CD14-positive monocyte (primary cell): ENCODE measurements around the gene MKRN1. TPM values are rescaled to one million over a fixed set of nuclear protein-coding genes. Genes with fewer than 3 reads are reported as not detected.

Experiments
- DNase-seq, 3 donors: peaks; one replicate each; pipeline ENCODE4 v3.0.0-alpha.2; 2011 to 2022
- H2AFZ ChIP-seq: 2 replicates; pipeline ENCODE4 v1.6.0; 2012; ENCODE audit warnings: mild to moderate bottlenecking, low read depth, low read length, inconsistent platforms; ENCODE audit not compliant: insufficient read depth, poor library complexity, severe bottlenecking
- H3K27ac ChIP-seq, 2 donors: 1 replicate in 1 of 2; 2 replicates in 1 of 2; pipeline ENCODE4 v1.5.1; 2012 to 2013; ENCODE audit warnings: low read length in 2 of 2, control low read depth in 1 of 2, inconsistent platforms in 1 of 2, low read depth in 1 of 2, mild to moderate bottlenecking in 1 of 2
- H3K27me3 ChIP-seq, 2 donors: one replicate each; pipeline versions ENCODE4 v1.6.0 to v1.6.1; 2011 to 2013; ENCODE audit warnings: low read length in 2 of 2; ENCODE audit not compliant: control insufficient read depth in 2 of 2, insufficient read depth in 2 of 2
- H3K36me3 ChIP-seq, 2 donors: replicated peaks in 1 of 2; 1 replicate in 1 of 2; 2 replicates in 1 of 2; pipeline versions ENCODE4 v1.5.1 to v1.6.1; 2012 to 2013; ENCODE audit warnings: low read length in 2 of 2, control low read depth in 1 of 2, inconsistent platforms in 1 of 2, mild to moderate bottlenecking in 1 of 2; ENCODE audit not compliant: insufficient read depth in 2 of 2, control insufficient read depth in 1 of 2
- H3K4me1 ChIP-seq, 2 donors: 1 replicate in 1 of 2; 2 replicates in 1 of 2; pipeline versions ENCODE4 v1.5.1 to v1.6.1; 2012 to 2013; ENCODE audit warnings: low read length in 2 of 2, control low read depth in 1 of 2, inconsistent platforms in 1 of 2, mild to moderate bottlenecking in 1 of 2, moderate library complexity in 1 of 2; ENCODE audit not compliant: insufficient read depth in 2 of 2, control insufficient read depth in 1 of 2
- H3K4me2 ChIP-seq: replicated peaks from 2 replicates; pipeline ENCODE3; 2012; ENCODE audit warnings: low read length, moderate library complexity, mild to moderate bottlenecking; ENCODE audit not compliant: poor library complexity, severe bottlenecking; ENCODE audit errors: extremely low read depth
- H3K4me3 ChIP-seq, 3 experiments: fragments of 200-600 bp in 1 of 3; sonication (generic) in 1 of 3; replicated peaks in 1 of 3; 1 replicate in 2 of 3; 2 replicates in 1 of 3; pipeline ENCODE4 v1.5.1; 2011 to 2013; ENCODE audit warnings: low read length in 3 of 3, mild to moderate bottlenecking in 3 of 3, control low read depth in 2 of 3, low read depth in 2 of 3, inconsistent platforms in 1 of 3, moderate library complexity in 1 of 3
- H3K79me2 ChIP-seq: 2 replicates; pipeline ENCODE4 v1.6.0; 2012; ENCODE audit warnings: mild to moderate bottlenecking, control low read depth, inconsistent platforms, low read length, moderate library complexity; ENCODE audit not compliant: insufficient read depth
- H3K9ac ChIP-seq: 2 replicates; pipeline ENCODE4 v1.6.0; 2017; ENCODE audit warnings: low read length, mild to moderate bottlenecking; ENCODE audit not compliant: insufficient read depth, poor library complexity, severe bottlenecking
- H3K9me3 ChIP-seq, 2 donors: replicated peaks in 1 of 2; 1 replicate in 1 of 2; 2 replicates in 1 of 2; pipeline versions ENCODE4 v1.5.1 to v1.6.1; 2012 to 2013; ENCODE audit warnings: low read length in 2 of 2, control low read depth in 1 of 2; ENCODE audit not compliant: control insufficient read depth in 1 of 2, insufficient read depth in 1 of 2
- H4K20me1 ChIP-seq: 2 replicates; pipeline ENCODE4 v1.6.0; 2012; ENCODE audit warnings: mild to moderate bottlenecking, low read length, control low read depth, moderate library complexity; ENCODE audit not compliant: insufficient read depth
- H3K27ac Mint-ChIP-seq, 7 donors: one replicate each; pipeline ENCODE4 v1.8.0; 2020; ENCODE audit warnings: mild to moderate bottlenecking in 7 of 7, mixed read lengths in 7 of 7, moderate library complexity in 6 of 7, inconsistent platforms in 2 of 7
- H3K27me3 Mint-ChIP-seq, 3 donors: one replicate each; pipeline ENCODE4 v1.8.0; 2021 to 2022; ENCODE audit warnings: low read depth in 3 of 3, mild to moderate bottlenecking in 3 of 3, mixed read lengths in 3 of 3, moderate library complexity in 3 of 3, inconsistent platforms in 1 of 3
- H3K36me3 Mint-ChIP-seq, 2 donors: one replicate each; pipeline ENCODE4 v1.8.0; 2020; ENCODE audit warnings: mixed read lengths in 2 of 2, inconsistent platforms in 1 of 2, mild to moderate bottlenecking in 1 of 2
- H3K4me1 Mint-ChIP-seq: one replicate; pipeline ENCODE4 v1.8.0; 2020; ENCODE audit warnings: mild to moderate bottlenecking, mixed read lengths
- H3K4me3 Mint-ChIP-seq, 2 donors: one replicate each; pipeline ENCODE4 v1.8.0; 2020; ENCODE audit warnings: mild to moderate bottlenecking in 2 of 2, mixed read lengths in 2 of 2, moderate library complexity in 1 of 2
- H3K9me3 Mint-ChIP-seq, 7 donors: one replicate each; pipeline ENCODE4 v1.8.0; 2020 to 2022; ENCODE audit warnings: mixed read lengths in 7 of 7, mild to moderate bottlenecking in 6 of 7, moderate library complexity in 6 of 7, inconsistent platforms in 2 of 7
- WGBS: methylation state at CpG from one replicate; pipeline ENCODE4 v1.1.5; 2013; ENCODE audit warnings: missing lambda C conversion rate; ENCODE audit not compliant: insufficient coverage; 5-methylcytosine and 5-hydroxymethylcytosine counted together
- intact Hi-C, 2 donors: fragments of 100-400 bp; cut with micrococcal nuclease; formaldehyde crosslinking; loops; one replicate each; pipeline versions ENCODE4 v1.15.0 to v1.15.1; 2023
- polyA plus RNA-seq, 3 donors: library from polyadenylated mRNA; depleted of rRNA in 1 of 3; unstranded in 2 of 3; stranded (reverse) in 1 of 3; fragments of 300-500 nt in 2 of 3; fragments of >200 nt in 1 of 3; fragmentation: Illumina TruSeq in 2 of 3; gene quantifications; 1 replicate in 2 of 3; 2 replicates in 1 of 3; pipeline ENCODE4 v1.2.3, GENCODE V29; 2012 to 2021
- TF ChIP-seq, protein P1 (sequence below): fragments of 200-600 bp; IDR thresholded peaks from one replicate; pipeline ENCODE4 v1.8.0; 2022; ENCODE audit warnings: antibody characterized with exemption, mild to moderate bottlenecking

The MKRN1 gene
- polyA plus RNA-seq, 3 donors, result 88.4 to 160 (median 127) TPM

DNA sequence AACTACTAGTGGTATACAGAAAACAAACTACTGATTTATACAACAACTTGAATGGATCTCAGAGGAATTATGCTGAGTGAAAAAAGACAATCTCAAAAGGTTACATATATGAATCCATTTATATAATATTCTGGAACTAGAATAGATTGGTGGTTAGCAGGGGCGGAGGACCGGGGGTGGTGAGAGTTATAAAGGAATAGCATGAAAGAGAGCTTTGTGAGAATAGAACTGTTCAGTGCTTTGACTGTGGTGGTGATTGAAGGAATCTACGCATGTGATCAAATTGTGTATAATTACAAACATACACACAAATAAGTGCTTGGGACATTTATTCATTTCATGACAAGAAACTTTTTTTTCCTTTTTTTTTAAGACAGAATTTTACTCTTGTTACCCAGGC is 55.8 kb downstream of the MKRN1 start:
- Mint-ChIP-seq H3K4me3 (no peak overlapping the region), H3K27me3 (peaks cover 4 to 14% (median 13%) of the 10 kb centered on the region in 3 donors), H3K36me3 (no peaks in the 10 kb centered on the region), H3K4me1 (peaks cover 1% of the 10 kb centered on the region), H3K9me3 (no peaks in the 10 kb centered on the region), H3K27ac (no peak overlapping the region)
- DNase-seq, result no peak
- no peak overlapping the region for H3K4me3 ChIP-seq
- no peak overlapping the region for H2AFZ ChIP-seq
- no CpG with 5 or more reads among the region's 3 CpGs for WGBS
- H4K20me1 ChIP-seq, result no peaks in the 10 kb centered on the region
- H3K4me1 ChIP-seq, result no peaks in the 10 kb centered on the region
- TF ChIP-seq, protein P1, sequence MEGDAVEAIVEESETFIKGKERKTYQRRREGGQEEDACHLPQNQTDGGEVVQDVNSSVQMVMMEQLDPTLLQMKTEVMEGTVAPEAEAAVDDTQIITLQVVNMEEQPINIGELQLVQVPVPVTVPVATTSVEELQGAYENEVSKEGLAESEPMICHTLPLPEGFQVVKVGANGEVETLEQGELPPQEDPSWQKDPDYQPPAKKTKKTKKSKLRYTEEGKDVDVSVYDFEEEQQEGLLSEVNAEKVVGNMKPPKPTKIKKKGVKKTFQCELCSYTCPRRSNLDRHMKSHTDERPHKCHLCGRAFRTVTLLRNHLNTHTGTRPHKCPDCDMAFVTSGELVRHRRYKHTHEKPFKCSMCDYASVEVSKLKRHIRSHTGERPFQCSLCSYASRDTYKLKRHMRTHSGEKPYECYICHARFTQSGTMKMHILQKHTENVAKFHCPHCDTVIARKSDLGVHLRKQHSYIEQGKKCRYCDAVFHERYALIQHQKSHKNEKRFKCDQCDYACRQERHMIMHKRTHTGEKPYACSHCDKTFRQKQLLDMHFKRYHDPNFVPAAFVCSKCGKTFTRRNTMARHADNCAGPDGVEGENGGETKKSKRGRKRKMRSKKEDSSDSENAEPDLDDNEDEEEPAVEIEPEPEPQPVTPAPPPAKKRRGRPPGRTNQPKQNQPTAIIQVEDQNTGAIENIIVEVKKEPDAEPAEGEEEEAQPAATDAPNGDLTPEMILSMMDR, result no peak
- H3K36me3 ChIP-seq, result no peaks in the 10 kb centered on the region
- intact Hi-C loops, result no loop called here
- H3K9ac ChIP-seq, result no peak overlapping the region
- H3K4me2 ChIP-seq, result no peak overlapping the region
- no peak overlapping the region for H3K27ac ChIP-seq
- no peaks in the 10 kb centered on the region for H3K27me3 ChIP-seq
- H3K9me3 ChIP-seq, result no peaks in the 10 kb centered on the region
- H3K79me2 ChIP-seq, result no peaks in the 10 kb centered on the region

DNA sequence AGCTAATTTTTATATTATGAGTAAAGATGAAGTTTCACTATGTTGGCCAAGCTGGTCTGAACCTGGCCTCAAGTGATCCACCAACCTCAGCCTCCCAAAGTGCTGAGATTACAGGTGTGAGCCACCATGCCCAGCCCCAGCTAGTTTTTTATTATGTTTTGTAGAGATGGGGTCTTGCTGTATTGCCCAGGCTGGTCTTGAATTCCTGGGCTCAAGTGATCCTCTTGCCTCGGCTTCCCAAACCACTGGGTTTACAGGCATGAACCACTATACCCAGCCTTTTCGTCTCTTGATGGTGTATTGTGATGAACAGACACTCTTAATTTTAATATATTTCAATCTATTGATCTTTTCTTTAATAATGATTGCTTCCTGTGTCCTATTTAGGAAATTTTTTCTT is 57.8 kb downstream of the MKRN1 start:
- Histone ChIP-seq H3K4me1 (no peaks in the 10 kb centered on the region), H3K4me2 (no peak overlapping the region), H3K79me2 (no peaks in the 10 kb centered on the region), H3K9ac (no peak overlapping the region), H3K9me3 (no peaks in the 10 kb centered on the region), H3K4me3 (no peak overlapping the region), H4K20me1 (no peaks in the 10 kb centered on the region), H3K36me3 (no peaks in the 10 kb centered on the region), H3K27ac (no peak overlapping the region), H2AFZ (no peak overlapping the region), H3K27me3 (no peaks in the 10 kb centered on the region)
- no peak for DNase-seq
- Mint-ChIP-seq H3K4me3 (no peak overlapping the region), H3K27me3 (peaks cover 5 to 17% (median 17%) of the 10 kb centered on the region in 3 donors), H3K9me3 (no peaks in the 10 kb centered on the region), H3K36me3 (no peaks in the 10 kb centered on the region), H3K4me1 (no peaks in the 10 kb centered on the region), H3K27ac (no peak overlapping the region)
- no CpG with 5 or more reads among the region's 2 CpGs for WGBS
- TF ChIP-seq, protein P1, result no peak
- intact Hi-C loops, result no loop called here
